GM19099 (cell line): ENCODE measurements around the gene S100A4.

Experiments used
- POLR2A ChIP-seq: IDR thresholded peaks from 3 replicates; pipeline ENCODE4 v1.6.1; 2011; ENCODE audit warnings: low read depth; ENCODE audit not compliant: insufficient read length; ENCODE audit errors: extremely low read depth

The S100A4 gene

DNA sequence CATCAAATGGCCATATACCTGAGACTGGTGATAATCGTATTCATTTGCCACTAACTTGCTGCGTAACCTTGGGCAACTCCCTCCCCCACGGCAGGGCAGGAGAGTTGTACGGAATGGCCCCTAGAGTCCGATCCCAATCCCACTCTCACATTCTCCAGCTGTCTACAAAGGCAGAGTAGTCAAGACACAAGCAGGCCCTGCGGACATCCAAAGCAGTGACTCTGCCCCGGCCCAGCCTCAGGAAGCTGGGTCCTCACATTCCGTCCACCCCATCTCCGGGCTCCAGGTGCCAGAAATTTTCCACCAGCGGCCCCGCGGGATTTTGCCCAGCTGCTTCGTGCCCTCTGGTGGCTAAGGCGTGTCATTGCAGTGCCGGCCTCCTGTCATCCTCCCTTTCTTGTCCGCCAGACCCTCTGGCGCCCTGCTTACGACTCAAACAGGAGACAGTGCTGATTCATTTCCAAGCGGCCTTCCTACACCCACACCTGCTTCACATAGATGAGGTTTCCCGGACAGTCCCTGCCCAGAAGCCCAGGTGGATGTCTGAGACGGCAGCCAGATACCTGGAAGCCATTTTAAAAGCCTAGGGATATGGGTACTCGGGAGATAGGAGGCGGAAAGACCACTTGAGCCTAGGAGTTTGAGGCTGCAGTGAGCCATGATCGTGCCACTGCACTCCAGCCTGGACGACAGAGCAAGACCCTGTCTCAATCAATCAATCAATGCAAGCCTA lies 22.9 kb upstream of the S100A4 start:
- no peak for TF ChIP-seq POLR2A

DNA sequence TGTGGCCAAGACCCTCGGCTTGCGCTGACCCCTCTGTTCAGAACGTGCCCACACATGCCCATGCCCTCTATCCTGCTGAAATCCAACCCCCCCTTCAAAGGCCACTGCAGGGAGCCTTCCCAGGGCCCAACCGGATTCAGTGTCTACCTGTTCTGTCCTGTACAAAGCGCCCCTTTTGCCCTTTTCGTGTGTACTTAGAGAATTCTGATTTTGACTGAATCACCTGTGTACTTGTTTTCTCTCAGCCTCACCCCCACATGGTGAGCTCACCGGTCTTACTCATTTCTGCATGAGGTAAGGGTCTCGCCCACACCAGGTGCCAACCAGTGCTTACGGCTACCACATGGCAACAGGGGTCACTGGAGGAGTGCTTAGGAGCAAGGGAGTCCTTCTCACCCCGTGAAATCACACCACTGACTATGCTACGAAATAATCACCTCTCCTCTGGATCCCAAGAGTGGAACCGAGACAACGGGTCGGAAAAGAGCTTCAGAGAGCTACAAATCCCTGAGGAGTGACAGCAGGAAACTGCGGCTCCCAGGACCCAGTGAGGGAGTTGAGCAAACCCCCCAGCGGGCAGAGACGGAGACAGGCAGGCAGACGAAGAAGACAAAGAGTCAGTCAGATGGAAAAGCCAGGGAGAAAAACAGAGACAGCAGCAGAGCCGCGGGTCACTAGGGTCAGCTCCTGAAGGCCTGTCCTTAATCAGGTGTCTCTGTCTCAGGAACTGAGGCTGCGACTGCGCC lies 22.2 kb upstream of the S100A4 start:
- TF ChIP-seq POLR2A: no peak

DNA sequence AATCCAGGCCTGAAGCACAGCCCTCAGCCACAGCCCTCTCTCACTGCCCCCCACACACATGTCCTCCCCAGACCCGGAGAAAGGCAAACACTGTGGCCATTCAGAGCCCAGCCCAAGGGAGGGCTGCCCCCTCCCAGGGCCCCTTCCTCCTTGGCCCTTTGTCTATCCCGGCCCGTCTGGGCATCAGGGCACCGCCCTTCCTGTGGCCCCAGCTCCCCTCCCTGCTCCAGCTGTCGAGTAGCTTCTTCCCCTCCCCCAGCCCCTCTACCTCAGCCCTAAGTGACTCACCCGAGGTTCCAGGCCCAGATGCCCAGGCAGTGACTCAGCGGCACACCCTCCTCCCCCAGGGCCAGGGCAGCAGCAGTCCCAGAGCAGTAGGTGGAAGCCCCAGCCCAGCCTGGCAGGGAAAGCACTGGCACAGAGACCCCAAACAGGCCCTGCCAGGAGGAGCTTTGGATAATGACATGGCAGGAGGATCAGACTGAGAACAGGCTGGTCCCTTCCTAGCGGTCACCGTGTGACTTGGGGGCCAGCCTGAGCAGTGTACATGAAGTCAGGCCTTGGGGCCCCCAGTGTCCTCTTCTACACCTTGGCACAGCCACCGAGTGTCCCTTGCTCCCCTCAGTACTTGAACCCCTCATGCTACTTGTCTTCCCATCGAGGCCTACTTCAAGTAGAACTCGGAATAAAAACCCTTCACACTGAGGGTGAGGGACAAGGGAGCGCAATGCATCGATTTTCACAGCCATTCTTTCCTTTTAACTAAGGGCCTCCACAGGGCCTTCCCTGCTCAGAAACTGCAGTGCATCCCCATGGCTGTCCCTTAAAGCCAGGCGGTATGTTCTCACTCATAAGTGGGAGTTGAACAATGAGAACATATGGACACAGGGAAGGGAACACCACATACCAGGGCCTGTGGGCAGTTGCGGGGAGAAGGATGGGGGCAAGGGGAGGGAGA lies 21.1 kb upstream of the S100A4 start:
- TF ChIP-seq POLR2A: no peak

DNA sequence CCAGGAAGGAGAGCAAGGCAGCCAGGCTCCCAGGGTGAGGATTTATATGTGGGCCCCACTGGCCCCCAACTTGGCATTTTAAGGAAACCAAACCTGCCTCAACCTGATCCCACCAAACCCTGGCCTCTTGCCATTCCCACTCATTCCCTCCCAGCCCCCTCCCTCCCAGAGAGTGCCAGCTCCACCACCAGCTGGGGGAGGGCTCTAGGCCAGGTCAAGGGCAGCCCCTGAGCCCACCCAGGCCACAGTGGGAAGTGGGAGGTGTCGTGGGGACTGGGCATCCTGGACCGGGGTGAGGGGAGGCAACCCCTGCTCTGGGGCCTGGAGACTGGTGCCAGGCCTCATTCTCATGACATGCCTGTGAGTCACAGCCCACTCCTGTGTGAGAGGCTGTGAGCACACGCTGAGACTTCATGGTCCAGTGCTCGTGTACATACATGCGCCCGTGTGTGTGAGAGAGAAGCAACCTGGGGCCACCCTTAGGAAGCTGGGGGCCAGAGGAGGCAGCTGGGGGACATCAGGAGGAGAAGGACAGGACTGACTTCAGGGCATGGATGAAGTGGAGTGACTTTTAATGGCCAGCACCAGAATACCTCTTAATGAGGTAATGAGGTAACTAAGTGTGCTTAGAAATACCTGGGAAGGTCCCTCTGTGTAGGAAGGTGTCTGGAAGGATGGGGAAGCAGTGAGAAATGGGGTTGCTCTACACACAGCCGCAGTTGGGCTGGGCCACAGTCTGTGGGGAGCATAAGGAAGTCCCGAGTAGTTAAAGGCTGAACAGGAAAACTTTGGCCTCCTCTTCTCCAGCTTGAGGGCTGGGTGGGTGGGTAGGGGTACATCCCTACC lies 20.1 kb upstream of the S100A4 start, which contains the start of gene S100A2:
Gene S100A2, minus strand, starts transcription at position 316 of the 846 bp plus-strand sequence. CDS start 1,967 bp downstream, outside the sequence.
- peak; percentile 20 for TF ChIP-seq POLR2A

DNA sequence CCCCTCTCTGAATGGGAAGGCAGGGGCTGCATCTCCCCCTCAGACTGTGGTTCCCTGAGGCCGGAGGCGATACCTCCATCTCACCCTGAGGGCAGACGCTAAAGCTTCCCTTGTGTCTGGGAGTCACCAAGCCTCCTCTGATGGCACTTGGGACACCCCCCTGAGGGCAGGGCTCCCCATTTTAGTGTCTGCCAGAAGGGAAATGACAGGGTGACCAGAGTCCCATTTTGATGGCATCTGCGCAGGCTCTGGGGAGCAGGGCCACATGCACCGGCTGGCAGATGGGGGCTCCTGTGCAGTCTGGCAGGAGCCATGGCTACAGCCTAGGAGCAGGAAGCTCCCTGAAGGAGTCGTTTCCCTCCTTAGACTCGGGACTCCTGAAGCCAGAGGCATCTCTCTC lies 18.4 kb upstream of the S100A4 start:
- no peak for TF ChIP-seq POLR2A

DNA sequence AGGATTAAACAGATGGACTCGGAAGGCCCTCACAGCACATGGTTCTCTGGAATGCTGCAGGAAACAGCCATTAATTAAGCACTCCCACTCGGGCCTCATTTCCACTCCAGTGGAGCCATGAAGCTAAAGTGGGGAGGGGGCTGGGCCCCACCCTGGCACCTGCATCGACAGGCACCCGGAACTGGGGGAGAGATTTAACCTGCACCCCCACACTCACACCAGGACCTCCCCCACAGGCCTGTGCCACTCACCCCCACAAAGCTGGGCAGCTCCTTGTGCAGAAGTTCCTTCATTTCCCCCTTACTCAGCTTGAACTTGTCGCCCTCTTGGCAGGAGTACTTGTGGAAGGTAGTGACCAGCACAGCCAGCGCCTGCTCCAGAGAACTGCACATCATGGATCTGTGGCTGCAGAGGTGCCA lies 17.9 kb upstream of the S100A4 start:
- TF ChIP-seq POLR2A: no peak

DNA sequence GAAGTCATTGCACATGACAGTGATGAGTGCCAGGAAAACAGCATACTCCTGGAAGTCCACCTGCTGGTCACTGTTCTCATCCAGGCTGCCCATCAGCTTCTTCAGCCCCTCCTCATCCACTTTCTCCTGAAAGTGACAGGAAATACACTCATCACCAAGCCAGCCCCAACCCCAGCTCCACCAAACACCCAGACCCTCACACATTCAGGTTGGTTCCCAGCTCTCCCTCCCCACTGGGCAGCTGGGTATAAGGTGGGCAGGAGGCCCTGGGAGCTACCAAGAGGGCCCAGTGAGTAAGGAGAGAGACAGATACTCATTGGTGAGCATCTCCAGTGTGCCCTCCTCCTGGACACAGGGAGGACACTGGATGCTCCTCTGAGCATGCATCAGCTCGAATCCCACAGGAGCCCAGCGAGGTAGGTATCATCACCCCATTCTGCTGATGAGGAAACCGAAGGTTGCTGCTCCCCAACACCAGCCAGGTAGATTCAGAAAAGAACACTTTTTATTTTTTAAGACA lies 15.9 kb upstream of the S100A4 start:
- TF ChIP-seq POLR2A: no peak

DNA sequence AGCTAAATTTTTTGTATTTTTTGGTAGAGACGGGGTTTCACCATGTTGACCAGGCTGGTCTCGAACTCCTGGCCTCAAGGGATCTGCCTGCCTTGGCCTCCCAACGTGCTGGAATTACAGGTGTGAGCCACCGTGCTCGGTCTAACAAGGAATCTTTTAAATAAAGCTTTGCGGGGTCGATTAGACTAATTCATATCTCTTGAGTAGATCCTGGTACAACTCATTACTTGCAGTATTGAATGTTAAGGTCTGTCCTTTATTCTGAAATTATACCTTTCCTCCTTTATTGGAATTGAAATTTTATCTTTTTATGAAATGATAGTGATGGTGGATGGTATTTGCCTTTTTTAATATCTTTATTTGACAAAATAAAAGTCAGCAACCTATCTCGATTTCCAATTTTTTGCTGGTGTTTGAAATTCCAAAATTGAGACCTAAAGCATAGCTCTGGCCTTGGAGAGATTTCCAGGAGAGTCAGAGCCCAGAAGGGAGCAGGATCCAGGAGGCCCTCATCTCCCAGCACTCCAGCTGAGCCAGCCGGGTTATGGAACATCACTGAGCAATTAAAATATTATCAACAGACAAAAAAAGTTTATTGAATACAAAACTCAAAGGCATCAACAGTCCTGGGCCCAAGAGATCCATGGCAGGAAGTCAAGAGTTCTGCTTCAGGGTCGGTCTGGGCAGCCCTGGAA lies 15.3 kb upstream of the S100A4 start:
- TF ChIP-seq POLR2A: no peak

DNA sequence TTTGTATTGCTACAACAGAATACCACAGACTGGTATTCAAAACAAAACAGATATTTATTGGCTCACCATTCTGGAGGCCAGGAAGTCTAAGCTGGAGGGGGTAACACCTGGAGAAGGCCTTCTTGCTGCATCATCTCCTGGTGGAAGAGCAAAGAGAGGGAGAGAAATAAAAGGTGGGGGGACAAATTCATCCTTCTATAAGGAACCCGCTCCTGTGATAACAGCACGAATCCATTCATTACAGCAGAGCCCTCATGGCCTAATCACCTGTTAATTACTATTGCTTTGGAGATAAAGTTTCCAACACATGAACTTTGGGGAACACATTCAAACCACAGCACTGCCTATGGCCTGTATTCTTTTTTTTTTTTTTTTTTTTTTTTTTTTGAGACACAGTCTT lies 14.6 kb upstream of the S100A4 start:
- TF ChIP-seq POLR2A: no peak

DNA sequence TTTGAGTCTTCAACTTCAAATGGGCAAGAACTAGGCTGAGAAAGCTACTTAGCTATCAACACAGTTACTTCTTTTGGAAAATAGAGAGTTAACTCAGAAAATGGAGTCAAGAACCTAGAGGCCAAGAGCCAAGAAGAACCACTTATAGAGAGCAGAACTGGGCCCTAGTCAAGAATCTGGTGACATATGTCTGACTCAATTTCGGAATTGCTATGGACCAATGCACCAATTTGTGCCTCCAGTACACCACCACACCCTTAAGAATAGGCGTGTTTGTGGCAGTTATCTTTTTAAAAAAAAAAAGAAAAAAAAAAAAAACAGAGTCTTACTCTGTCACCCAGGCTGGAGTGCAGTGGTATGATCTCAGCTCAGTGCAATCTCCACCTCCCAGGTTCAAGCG lies 12.3 kb upstream of the S100A4 start:
- no peak for TF ChIP-seq POLR2A

DNA sequence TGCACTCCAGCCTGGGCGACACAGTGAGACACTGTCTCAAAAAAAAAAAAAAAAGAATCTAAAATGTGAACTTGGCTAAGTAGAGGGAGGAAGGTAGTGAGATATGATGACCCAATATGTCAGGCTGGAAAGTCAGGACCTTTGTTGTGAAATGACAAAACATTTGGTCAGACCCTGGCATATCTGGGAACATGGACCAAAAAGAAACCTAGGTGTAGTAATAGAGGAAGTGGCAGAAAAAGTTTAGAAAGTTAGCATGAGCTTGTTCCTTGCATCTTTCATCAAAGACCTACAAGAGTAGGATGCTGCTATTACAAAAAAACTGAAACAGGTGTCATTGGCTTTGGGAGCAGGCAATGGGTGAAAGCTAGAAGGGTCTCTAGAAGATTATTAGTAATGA lies 10.7 kb upstream of the S100A4 start:
- TF ChIP-seq POLR2A: no peak

DNA sequence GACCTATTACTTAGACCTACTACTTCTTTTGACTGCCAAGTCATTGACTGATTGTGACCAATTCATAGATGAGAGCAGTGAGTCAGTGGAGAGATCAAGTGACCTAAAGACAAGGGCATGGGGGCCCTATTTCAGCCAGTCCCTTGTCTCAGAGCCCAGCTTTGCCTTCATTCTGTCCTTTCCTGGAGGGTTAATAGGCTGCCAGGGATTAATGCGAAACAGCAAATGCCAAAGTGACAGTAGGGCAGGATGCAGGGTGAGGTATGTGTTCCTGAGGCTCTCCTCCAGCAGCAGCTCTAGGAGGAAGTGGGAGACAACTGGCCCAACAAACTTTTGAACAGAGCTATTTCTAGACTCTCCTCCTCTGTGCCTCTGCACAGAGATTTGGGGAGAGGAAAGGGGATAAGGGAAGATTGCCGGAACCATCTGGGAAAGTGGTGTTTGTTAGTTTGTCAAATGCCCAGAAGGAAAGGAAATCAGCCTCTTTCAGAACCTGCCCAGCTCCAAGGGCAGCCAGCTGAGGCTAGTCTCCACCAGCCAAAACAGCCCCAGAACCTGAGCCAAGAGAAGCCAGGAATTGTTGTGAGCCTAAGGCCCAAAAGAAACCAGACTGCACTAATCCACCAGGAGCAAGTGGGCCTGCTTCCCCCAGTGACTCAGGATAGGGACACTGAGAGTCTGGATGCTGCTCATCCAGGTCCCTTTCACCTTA lies 8.4 kb upstream of the S100A4 start:
- no peak for TF ChIP-seq POLR2A

DNA sequence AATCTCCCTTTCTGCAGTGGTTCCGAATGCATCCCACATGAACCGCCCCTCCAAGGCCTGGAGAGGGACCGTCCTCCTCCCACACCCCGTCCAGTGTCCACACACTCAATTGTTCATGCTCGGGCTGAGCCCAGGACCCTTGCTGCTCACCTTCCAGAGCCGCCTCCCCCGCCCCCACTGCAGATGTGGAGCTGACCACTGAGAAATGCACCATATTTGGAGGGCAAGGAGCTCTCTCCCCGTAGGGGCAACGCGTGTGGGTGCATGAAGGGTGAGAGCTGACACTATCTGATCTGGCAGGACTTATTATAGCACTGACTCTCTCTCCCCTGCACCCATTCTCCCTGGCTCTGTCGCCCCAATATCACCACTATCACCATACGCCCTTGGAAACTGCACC lies 7.5 kb upstream of the S100A4 start:
- no peak for TF ChIP-seq POLR2A

DNA sequence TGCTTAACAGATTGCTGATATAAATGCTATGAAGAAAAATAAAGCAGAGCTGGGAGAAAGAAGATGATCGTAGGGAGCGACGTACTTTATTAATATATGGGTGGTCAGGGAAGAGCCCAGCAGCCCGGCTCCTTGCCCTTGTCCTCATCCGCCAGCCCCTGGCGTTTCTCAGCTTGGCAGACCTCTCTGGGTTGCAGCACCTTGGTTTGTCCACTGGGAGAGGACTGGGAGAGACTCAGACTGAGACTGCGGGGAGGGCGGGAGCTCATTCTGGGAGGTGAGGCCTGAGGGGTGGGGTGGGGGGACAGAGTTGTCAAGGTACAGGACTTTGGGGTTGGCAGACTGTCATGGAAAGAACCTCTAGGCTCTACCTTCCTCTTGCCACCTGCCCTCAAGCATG lies 6.7 kb upstream of the S100A4 start:
- no peak for TF ChIP-seq POLR2A
